ENCODE data around the gene TLR1. TPM values are rescaled to one million over a fixed set of nuclear protein-coding genes. Genes with fewer than 3 reads are reported as not detected.

TLR1 gene
- total RNA-seq, 1 donor from 2014 or later, result 35.3 TPM

GRCh38 chr4:38823766-38824165, 19.2 kb upstream of the TLR1 start:
- no peak for ATAC-seq
- no peak overlapping the region for H3K4me3 ChIP-seq
- no peak overlapping the region for H3K27ac ChIP-seq
- intact Hi-C loops (cut with DNase I), result no loop called here
- DNase-seq, result no peak
- H3K36me3 ChIP-seq, result no peaks in the 10 kb centered on the region
- H3K27me3 ChIP-seq (ENCODE audit: low read depth), result no peaks in the 10 kb centered on the region
- no peak for TF ChIP-seq CTCF (IDR thresholded peaks at IDR 0.05)
- H3K4me1 ChIP-seq, result no peaks in the 10 kb centered on the region
- H3K9me3 ChIP-seq, result peaks cover 5% of the 10 kb centered on the region

GRCh38 chr4:38822748-38823303, 18.2 kb upstream of the TLR1 start:
- DNase-seq, result no peak
- no peak for TF ChIP-seq CTCF (IDR thresholded peaks at IDR 0.05)
- ATAC-seq, result no peak
- Histone ChIP-seq H3K4me3 (no peak overlapping the region), H3K27ac (no peak overlapping the region), H3K36me3 (no peaks in the 10 kb centered on the region), H3K9me3 (peaks cover 5% of the 10 kb centered on the region), H3K27me3 (ENCODE audit: low read depth) (no peaks in the 10 kb centered on the region), H3K4me1 (no peaks in the 10 kb centered on the region)
- intact Hi-C loops (cut with DNase I), result no loop called here

- no peak for ATAC-seq
- Histone ChIP-seq H3K9me3 (peaks cover 5% of the 10 kb centered on the region), H3K4me3 (no peak overlapping the region), H3K36me3 (no peaks in the 10 kb centered on the region), H3K27ac (no peak overlapping the region), H3K4me1 (no peaks in the 10 kb centered on the region), H3K27me3 (ENCODE audit: low read depth) (no peaks in the 10 kb centered on the region)
- no peak for TF ChIP-seq CTCF (IDR thresholded peaks at IDR 0.05)
- intact Hi-C loops (cut with DNase I), result no loop called here
- no peak for DNase-seq
Measured at GRCh38 chr4:38821739-38822138, 17.1 kb upstream of the TLR1 start.

GRCh38 chr4:38820329-38821061, 15.9 kb upstream of the TLR1 start:
- TF ChIP-seq CTCF (IDR thresholded peaks at IDR 0.05), result no peak
- intact Hi-C loops (cut with DNase I), result no loop called here
- no peaks in the 10 kb centered on the region for H3K27me3 ChIP-seq (ENCODE audit: low read depth)
- ATAC-seq (no peak), DNase-seq (no peak)
- no peaks in the 10 kb centered on the region for H3K4me1 ChIP-seq
- no peak overlapping the region for H3K27ac ChIP-seq
- no peak overlapping the region for H3K4me3 ChIP-seq
- H3K36me3 ChIP-seq, result no peaks in the 10 kb centered on the region
- H3K9me3 ChIP-seq, result peaks cover 5% of the 10 kb centered on the region

- TF ChIP-seq CTCF (IDR thresholded peaks at IDR 0.05), result no peak
- intact Hi-C loops (cut with DNase I), result no loop called here
- Histone ChIP-seq H3K4me1 (no peaks in the 10 kb centered on the region), H3K4me3 (no peak overlapping the region), H3K9me3 (peaks cover 5% of the 10 kb centered on the region), H3K27ac (no peak overlapping the region), H3K27me3 (ENCODE audit: low read depth) (no peaks in the 10 kb centered on the region), H3K36me3 (no peaks in the 10 kb centered on the region)
- DNase-seq, result no peak
- ATAC-seq, result no peak
Measured at GRCh38 chr4:38819569-38819968, 15.0 kb upstream of the TLR1 start.

All from lower lobe of right lung (tissue), 2 donors.